H1 (cell line): ENCODE measurements around the gene KHSRP. TPM values are rescaled to one million over a fixed set of nuclear protein-coding genes. Genes with fewer than 3 reads are reported as not detected.

Source experiments
- CTCF ChIA-PET: fragments of 300-600 bp; sonication (Branson Sonifier 250); formaldehyde crosslinking; loops from one replicate; lab custom pipeline; 2021; ENCODE audit not compliant: partially characterized antibody; lab: Charles Lee
- POLR2A ChIA-PET: fragments of 300-600 bp; sonication (Branson Sonifier 250); formaldehyde crosslinking; loops from one replicate; lab custom pipeline; 2021; ENCODE audit warnings: inconsistent platforms; ENCODE audit not compliant: partially characterized antibody; lab: Charles Lee
- DNase-seq, 2 experiments: peaks; one replicate each; pipeline versions ENCODE4 v3.0.0 to v3.0.0-alpha.2; 2010 to 2022; ENCODE audit warnings: low spot score in 2 of 2, low read depth in 1 of 2, mixed read lengths in 1 of 2
- FAIRE-seq: peaks from 2 replicates; lab custom pipeline; 2011; peaks lifted over from hg19 to GRCh38; lab: Jason Lieb, UNC
- H2AFZ ChIP-seq: 2 replicates; pipeline ENCODE4 v1.8.1; 2012; ENCODE audit warnings: low read length, inconsistent platforms
- H2AK5ac ChIP-seq: 2 replicates; pipeline ENCODE4 v1.6.1; 2013; ENCODE audit warnings: low read depth, low read length
- H2BK120ac ChIP-seq: replicated peaks from 2 replicates; pipeline ENCODE3; 2013; ENCODE audit warnings: low read depth, low read length, inconsistent platforms
- H2BK12ac ChIP-seq: 2 replicates; pipeline ENCODE4 v1.6.1; 2013; ENCODE audit warnings: low read depth, low read length
- H2BK15ac ChIP-seq: 2 replicates; pipeline ENCODE4 v1.6.1; 2013; ENCODE audit warnings: low read length
- H2BK20ac ChIP-seq: 2 replicates; pipeline ENCODE4 v1.6.1; 2013; ENCODE audit warnings: low read length
- H2BK5ac ChIP-seq: 2 replicates; pipeline ENCODE4 v1.6.1; 2013; ENCODE audit warnings: low read depth, low read length
- H3K14ac ChIP-seq: 2 replicates; pipeline ENCODE4 v1.6.1; 2013; ENCODE audit warnings: inconsistent platforms; ENCODE audit not compliant: insufficient read length
- H3K18ac ChIP-seq: 2 replicates; pipeline ENCODE4 v1.6.1; 2013; ENCODE audit warnings: low read length; ENCODE audit errors: extremely low read depth
- H3K23ac ChIP-seq: 2 replicates; pipeline ENCODE4 v1.6.1; 2013; ENCODE audit warnings: inconsistent platforms; ENCODE audit not compliant: insufficient read length
- H3K23me2 ChIP-seq: 2 replicates; pipeline ENCODE4 v1.6.1; 2013; ENCODE audit warnings: low read depth, low read length
- H3K27ac ChIP-seq: 2 replicates; pipeline ENCODE4 v1.6.1; 2011; ENCODE audit warnings: low read depth, low read length, inconsistent platforms
- H3K27me3 ChIP-seq, 4 experiments: replicated peaks in 1 of 4; 1 replicate in 1 of 4; 2 replicates in 3 of 4; pipeline versions ENCODE4 v1.6.1 to v1.8.1; 2011 to 2013; ENCODE audit warnings: low read length in 3 of 4, mild to moderate bottlenecking in 3 of 4, inconsistent platforms in 2 of 4, mixed read lengths in 2 of 4, moderate library complexity in 1 of 4; ENCODE audit not compliant: control insufficient read depth in 3 of 4, insufficient read depth in 3 of 4; ENCODE audit errors: extremely low read depth in 1 of 4
- H3K36me3 ChIP-seq, 4 experiments: 2 replicates each; pipeline versions ENCODE4 v1.6.1 to v1.8.1; 2011 to 2013; ENCODE audit warnings: mild to moderate bottlenecking in 4 of 4, low read length in 3 of 4, moderate library complexity in 2 of 4, control low read depth in 1 of 4, inconsistent platforms in 1 of 4; ENCODE audit not compliant: insufficient read depth in 4 of 4, control insufficient read depth in 2 of 4
- H3K4ac ChIP-seq: replicated peaks from 2 replicates; pipeline ENCODE3; 2013; ENCODE audit warnings: low read length, low read depth, mixed read lengths, inconsistent platforms; ENCODE audit not compliant: insufficient read length
- H3K4me1 ChIP-seq, 4 experiments: replicated peaks in 1 of 4; 1 replicate in 1 of 4; 2 replicates in 3 of 4; pipeline versions ENCODE4 v1.6.1 to v1.8.1; 2011 to 2013; ENCODE audit warnings: low read length in 3 of 4, inconsistent platforms in 2 of 4, mixed read lengths in 1 of 4; ENCODE audit not compliant: insufficient read depth in 4 of 4, control insufficient read depth in 3 of 4
- H3K4me2 ChIP-seq, 2 experiments: 2 replicates each; pipeline versions ENCODE4 v1.6.1 to v1.8.1; 2011 to 2013; ENCODE audit warnings: low read depth in 2 of 2, low read length in 2 of 2, control low read depth in 1 of 2, inconsistent platforms in 1 of 2, mild to moderate bottlenecking in 1 of 2; ENCODE audit not compliant: insufficient read depth in 1 of 2
- H3K4me3 ChIP-seq, 4 experiments: fragments of 200-600, 300-600 bp in 1 of 4; sonication (generic), shearing (Covaris generic), sonication (Bioruptor Twin) in 1 of 4; 2 replicates each; pipeline versions ENCODE4 v1.5.1 to v1.8.1; 2011 to 2016; ENCODE audit warnings: low read length in 4 of 4, low read depth in 3 of 4, control low read depth in 2 of 4, inconsistent platforms in 2 of 4, mild to moderate bottlenecking in 2 of 4, mixed read lengths in 1 of 4, moderate library complexity in 1 of 4; ENCODE audit not compliant: insufficient read depth in 2 of 4; ENCODE audit errors: extremely low read depth in 1 of 4
- H3K56ac ChIP-seq: replicated peaks from 2 replicates; pipeline ENCODE3; 2013; ENCODE audit warnings: low read depth, mild to moderate bottlenecking, mixed read lengths, low read length, inconsistent platforms; ENCODE audit not compliant: insufficient read length
- H3K79me1 ChIP-seq: 2 replicates; pipeline ENCODE4 v1.6.1; 2013; ENCODE audit warnings: low read depth, low read length, control low read depth
- H3K79me2 ChIP-seq, 2 experiments: 2 replicates each; pipeline versions ENCODE4 v1.6.1 to v1.8.1; 2012 to 2013; ENCODE audit warnings: low read length in 2 of 2, mild to moderate bottlenecking in 2 of 2, inconsistent platforms in 1 of 2; ENCODE audit not compliant: insufficient read depth in 2 of 2, control insufficient read depth in 1 of 2
- H3K9ac ChIP-seq, 4 experiments: replicated peaks in 1 of 4; 1 replicate in 1 of 4; 2 replicates in 3 of 4; pipeline versions ENCODE4 v1.6.1 to v1.8.1; 2011 to 2013; ENCODE audit warnings: low read depth in 3 of 4, low read length in 3 of 4, control low read depth in 2 of 4, mild to moderate bottlenecking in 2 of 4, moderate library complexity in 2 of 4, inconsistent platforms in 1 of 4; ENCODE audit errors: extremely low read depth in 1 of 4
- H3K9me3 ChIP-seq, 2 experiments: 2 replicates each; pipeline versions ENCODE4 v1.6.1 to v1.8.1; 2012 to 2013; ENCODE audit warnings: mild to moderate bottlenecking in 2 of 2, moderate library complexity in 2 of 2, control low read depth in 1 of 2, inconsistent platforms in 1 of 2, low read depth in 1 of 2, low read length in 1 of 2, mixed read lengths in 1 of 2; ENCODE audit not compliant: insufficient read depth in 2 of 2
- H4K20me1 ChIP-seq, 2 experiments: replicated peaks in 1 of 2; 2 replicates each; pipeline versions ENCODE3 to v1.8.1; 2011 to 2013; ENCODE audit warnings: inconsistent platforms in 2 of 2, low read length in 2 of 2, mild to moderate bottlenecking in 1 of 2; ENCODE audit not compliant: insufficient read depth in 2 of 2, control insufficient read depth in 1 of 2
- H4K5ac ChIP-seq: 2 replicates; pipeline ENCODE4 v1.6.1; 2013; ENCODE audit warnings: low read length, low read depth, mixed read lengths, inconsistent platforms; ENCODE audit not compliant: insufficient read length
- H4K8ac ChIP-seq: 2 replicates; pipeline ENCODE4 v1.8.0; 2013; ENCODE audit warnings: mild to moderate bottlenecking, moderate library complexity, low read length, inconsistent platforms; ENCODE audit not compliant: insufficient read depth; ENCODE audit errors: extremely low read depth
- H4K91ac ChIP-seq: replicated peaks from 2 replicates; pipeline ENCODE3; 2013; ENCODE audit warnings: low read length, mixed read lengths, inconsistent platforms; ENCODE audit not compliant: insufficient read length
- CTBP2 ChIP-seq: IDR thresholded peaks from 2 replicates; pipeline ENCODE4 v1.7.0; 2011; ENCODE audit warnings: borderline replicate concordance, mild to moderate bottlenecking, moderate library complexity, mixed read lengths, low read length; ENCODE audit not compliant: insufficient read depth, insufficient read length
- GTF2F1 ChIP-seq: IDR thresholded peaks from 2 replicates; pipeline ENCODE4 v1.6.1; 2012; ENCODE audit warnings: low read depth, low read length, improper control_type of control experiment, borderline replicate concordance
- JUN ChIP-seq: IDR thresholded peaks from 2 replicates; pipeline ENCODE4 v1.6.1; 2011; ENCODE audit warnings: low read depth, mild to moderate bottlenecking, improper control_type of control experiment, low read length
- KDM1A ChIP-seq: fragments of 200-600, 300-600 bp; sonication (generic); IDR thresholded peaks from 2 replicates; pipeline ENCODE4 v1.7.1; 2016; ENCODE audit warnings: mild to moderate bottlenecking, low read length, borderline replicate concordance
- KDM4A ChIP-seq: IDR thresholded peaks from one replicate; pipeline ENCODE4 v1.7.1; 2012; ENCODE audit warnings: low read depth, mild to moderate bottlenecking, moderate library complexity, low read length, inconsistent platforms; ENCODE audit not compliant: severe bottlenecking
- RNF2 ChIP-seq: fragments of 200-900, 300-1000 bp; sonication (generic); IDR thresholded peaks from 2 replicates; pipeline ENCODE4 v1.7.1; 2016; ENCODE audit warnings: borderline replicate concordance, low read depth, mild to moderate bottlenecking, antibody characterized with exemption, low read length; ENCODE audit not compliant: poor library complexity, severe bottlenecking; ENCODE audit errors: missing control alignments
- SIX5 ChIP-seq: IDR thresholded peaks from 2 replicates; pipeline ENCODE4 v1.6.1; 2011; ENCODE audit warnings: mild to moderate bottlenecking, low read depth, low read length
- TAF7 ChIP-seq: optimal IDR thresholded peaks from 2 replicates; pipeline ENCODE3; 2011; ENCODE audit warnings: low read depth, mild to moderate bottlenecking, inconsistent platforms, low read length, moderate library complexity, borderline replicate concordance
- WGBS, 2 experiments: shearing (Covaris generic) in 1 of 2; methylation state at CpG; one replicate each; pipeline versions ENCODE4 v1.1.6 to v1.1.7; 2013 to 2015; ENCODE audit warnings: low lambda C conversion rate in 2 of 2, mixed read lengths in 2 of 2, inconsistent platforms in 1 of 2, low coverage in 1 of 2, missing lambda C conversion rate in 1 of 2; ENCODE audit not compliant: insufficient replicate concordance in 2 of 2, insufficient coverage in 1 of 2, insufficient read length in 1 of 2; ENCODE audit errors: extremely low coverage in 1 of 2, missing lambda C conversion rate in 1 of 2; 5-methylcytosine and 5-hydroxymethylcytosine counted together
- polyA plus RNA-seq, 7 experiments: library from polyadenylated mRNA; depleted of rRNA in 3 of 7; stranded (reverse) in 5 of 7; unstranded in 2 of 7; fragments of >200 nt in 5 of 7; fragments of 200-250 nt in 2 of 7; gene quantifications; 1 replicate in 5 of 7; 2 replicates in 1 of 7; 4 replicates in 1 of 7; pipeline versions ENCODE4 v1.2.1 to v1.2.3, GENCODE V29; 2011 to 2013; ENCODE audit warnings: missing spikeins in 2 of 7, mixed read lengths in 2 of 7
- total RNA-seq: library from RNA; stranded (reverse); fragmentation: NEBNext Ultra II Directional; extraction: Animal tissue kit (Norgen Biotek cat#: 25700); gene quantifications from 2 replicates; pipeline ENCODE4 v1.2.1, GENCODE V29; 2021
- TF ChIP-seq, protein P1 (sequence below): IDR thresholded peaks from 2 replicates; pipeline ENCODE4 v1.6.1; 2012; ENCODE audit warnings: inconsistent platforms

KHSRP gene
- total and polyA plus RNA-seq, 2 of the 8 experiments (the other 6 are each of a cell fraction or from before 2014, with no cell fraction given), result 143 to 573 TPM

DNA sequence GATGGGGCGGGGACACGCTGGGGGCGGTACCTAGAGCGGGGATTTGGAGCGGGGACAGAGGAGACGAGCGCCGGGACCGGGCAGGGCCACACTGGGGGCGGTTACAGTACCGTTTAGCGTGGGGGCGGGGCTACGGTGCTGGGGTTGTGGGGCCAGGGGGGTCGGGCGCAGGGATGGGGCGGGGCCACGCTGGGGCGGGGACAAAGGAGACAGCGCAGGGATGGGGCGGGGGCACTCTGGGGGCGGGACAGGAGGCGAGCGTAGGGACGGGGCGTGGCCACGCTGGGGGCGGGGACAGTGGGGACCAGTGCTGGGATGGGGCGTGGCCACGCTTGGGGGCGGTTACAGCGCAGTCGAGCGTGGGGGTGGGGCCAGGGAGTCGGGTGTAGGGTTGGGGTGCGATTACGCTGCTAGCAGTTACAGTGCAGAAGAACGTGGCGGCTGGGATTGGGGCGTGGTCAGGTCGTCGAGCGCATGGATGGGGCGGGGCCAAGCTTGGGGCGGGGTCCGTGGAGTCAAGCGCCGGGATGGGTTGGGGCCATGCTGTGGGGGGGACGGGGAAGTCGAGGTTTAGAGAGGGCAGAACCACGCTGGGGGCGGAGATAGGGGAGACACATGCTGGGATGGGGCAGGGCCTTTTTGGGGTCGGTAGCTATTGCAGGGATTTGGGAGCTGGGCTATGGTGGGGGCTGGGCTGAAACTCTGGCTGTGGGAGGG is 51.4 kb downstream of the KHSRP start:
- Histone ChIP-seq H3K4me2 (peak overlapping the region; percentile 70 to 74), H2BK120ac (no peak overlapping the region), H3K4me1 (peaks cover 0 to 11% (median 7%) of the 10 kb centered on the region in 4 experiments; a peak in 5 of 7 replicates), H4K20me1 (peaks cover 0 to 6% of the 10 kb centered on the region in 2 experiments), H3K9ac (peak overlapping the region in 3 of 4 experiments; percentile 80 to 89 (median 81); a peak in 6 of 7 replicates), H2BK15ac (no peak overlapping the region), H3K36me3 (peaks cover 3 to 9% (median 5%) of the 10 kb centered on the region in 4 experiments; a peak in 4 of 8 replicates), H4K91ac (no peak overlapping the region), H3K23ac (no peak overlapping the region), H2AK5ac (no peak overlapping the region), H3K18ac (peak overlapping the region; percentile 97; the same call in 1 of the 2 replicates), H3K56ac (peak overlapping the region; percentile 90), H2BK12ac (no peak overlapping the region), H3K4ac (no peak overlapping the region), H3K9me3 (no peaks in the 10 kb centered on the region), H3K27ac (peak overlapping the region; percentile 79; the same call in 1 of the 2 replicates), H2BK20ac (no peak overlapping the region), H3K27me3 (no peaks in the 10 kb centered on the region), H3K79me2 (no peaks in the 10 kb centered on the region), H4K5ac (no peak overlapping the region), H2AFZ (no peak overlapping the region; the same call in 1 of the 2 replicates), H3K14ac (no peak overlapping the region), H2BK5ac (peak overlapping the region; percentile 96; the same call in 1 of the 2 replicates), H3K23me2 (peaks cover 4% of the 10 kb centered on the region; the same call in 1 of the 2 replicates), H3K4me3 (peak overlapping the region; percentile 82 to 100 (median 92)), H3K79me1 (no peaks in the 10 kb centered on the region), H4K8ac (peak overlapping the region; percentile 89)
- ChIA-PET CTCF (interaction anchor here (1.0 to 1.4 kb wide), 2 partner anchors 46 to 155 kb away, joined by 3 to 4 read pairs; no protein-coding TSS in a partner anchor), POLR2A (interaction anchor here (0.8 to 9.9 kb wide), 6 partner anchors 13 to 545 kb away, joined by 3 to 81 read pairs (median 5); partner anchors contain the start of genes CLPP, GTF2F1, KHSRP and SLC25A23)
- FAIRE-seq, result no peak
- DNase-seq, result peak; percentile 98
- WGBS, 2 experiments, result 1% methylated on average over 17 of the region's 53 CpGs; no CpG with 5 or more reads in 1 of the 2 experiments
- TF ChIP-seq RNF2 (no peak), KDM1A (no peak), KDM4A (no peak), JUN (no peak), CTBP2 (no peak), SIX5 (no peak), GTF2F1 (no peak), TAF7 (no peak)
- TF ChIP-seq, protein P1, sequence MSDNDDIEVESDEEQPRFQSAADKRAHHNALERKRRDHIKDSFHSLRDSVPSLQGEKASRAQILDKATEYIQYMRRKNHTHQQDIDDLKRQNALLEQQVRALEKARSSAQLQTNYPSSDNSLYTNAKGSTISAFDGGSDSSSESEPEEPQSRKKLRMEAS, result peak; percentile 75
